GM12878 (cell line): ENCODE results near the gene LDLRAD3. TPM values are rescaled to one million over a fixed set of nuclear protein-coding genes. Genes with fewer than 3 reads are reported as not detected.

Experiments
- ATAC-seq: fragments of 200-7000 bp; cut with Tn5 transposase; 3 replicates; pipeline ENCODE4 v1.9.1; 2020; ENCODE audit warnings: mild to moderate bottlenecking, moderate library complexity
- BruUV-seq: library from RNA; stranded (reverse); fragments of 400-500 nt; replicated peaks from 2 replicates; lab custom pipeline; 2021; lab: Mats Ljungman, UMichigan
- CTCF ChIA-PET: fragments of 300-600 bp; sonication (Branson Sonifier 250); formaldehyde crosslinking; extraction: SDS; loops from one replicate; lab custom pipeline; 2021; ENCODE audit warnings: inconsistent platforms; lab: Yijun Ruan, JAX
- POLR2A ChIA-PET: fragments of 350-600 bp; formaldehyde crosslinking; extraction: SDS; loops from one replicate; lab custom pipeline; 2021; ENCODE audit warnings: inconsistent platforms; lab: Charles Lee
- RAD21 ChIA-PET: fragments of 300-600 bp; sonication (Branson Sonifier 250); formaldehyde crosslinking; loops from one replicate; lab custom pipeline; 2023; ENCODE audit warnings: antibody characterized with exemption; ENCODE audit not compliant: unreplicated experiment; lab: Charles Lee
- SMC1A ChIA-PET: fragments of 300-600 bp; sonication (Branson Sonifier 250); formaldehyde crosslinking; loops from one replicate; lab custom pipeline; 2023; ENCODE audit not compliant: unreplicated experiment, uncharacterized antibody; lab: Charles Lee
- DNase-seq: peaks from one replicate; pipeline ENCODE4 v3.0.0-alpha.2; 2011; ENCODE audit warnings: low read depth, low spot score
- FAIRE-seq: peaks from 3 replicates; lab custom pipeline; 2011; peaks lifted over from hg19 to GRCh38; lab: Jason Lieb, UNC
- H2AFZ ChIP-seq: 2 replicates; pipeline ENCODE4 v1.6.0; 2011; ENCODE audit warnings: low read depth, low read length, control low read depth; ENCODE audit not compliant: control insufficient read depth
- H3K27ac ChIP-seq: 2 replicates; pipeline ENCODE4 v1.5.1; 2011; ENCODE audit warnings: control low read depth; ENCODE audit not compliant: control insufficient read depth, insufficient read depth
- H3K27me3 ChIP-seq, 2 experiments: replicated peaks in 1 of 2; 2 replicates each; pipeline versions ENCODE4 v1.6.0 to v1.6.1; 2011; ENCODE audit warnings: low read length in 1 of 2; ENCODE audit not compliant: control insufficient read depth in 2 of 2, insufficient read depth in 2 of 2
- H3K36me3 ChIP-seq, 2 experiments: 2 replicates each; pipeline ENCODE4 v1.5.1; 2011; ENCODE audit warnings: low read length in 1 of 2; ENCODE audit not compliant: control insufficient read depth in 2 of 2, insufficient read depth in 2 of 2
- H3K4me1 ChIP-seq: 2 replicates; pipeline ENCODE4 v1.6.1; 2011; ENCODE audit warnings: mild to moderate bottlenecking, low read length, moderate library complexity, mixed read lengths; ENCODE audit not compliant: control insufficient read depth, insufficient read depth
- H3K4me2 ChIP-seq: 2 replicates; pipeline ENCODE4 v1.6.0; 2011; ENCODE audit warnings: control low read depth; ENCODE audit not compliant: control insufficient read depth, insufficient read depth
- H3K4me3 ChIP-seq: fragments of 200-600 bp; sonication (generic); 2 replicates; pipeline ENCODE4 v1.5.1; 2016
- H3K79me2 ChIP-seq: 2 replicates; pipeline ENCODE4 v1.6.0; 2011; ENCODE audit warnings: low read length; ENCODE audit not compliant: control insufficient read depth, insufficient read depth
- H3K9ac ChIP-seq: 2 replicates; pipeline ENCODE4 v1.8.0; 2011; ENCODE audit warnings: low read length, control low read depth, mixed read lengths; ENCODE audit not compliant: control insufficient read depth, insufficient read depth
- H3K9me3 ChIP-seq: replicated peaks from 3 replicates; pipeline ENCODE4 v1.5.1; 2011; ENCODE audit warnings: mild to moderate bottlenecking, low read length; ENCODE audit not compliant: control insufficient read depth, insufficient read depth
- H4K20me1 ChIP-seq: 2 replicates; pipeline ENCODE4 v1.6.0; 2011; ENCODE audit not compliant: control insufficient read depth, insufficient read depth
- CBX5 ChIP-seq: sonication (generic); IDR thresholded peaks from 2 replicates; pipeline ENCODE4 v1.6.1; 2016; ENCODE audit warnings: low read depth, moderate library complexity, mild to moderate bottlenecking, inconsistent platforms
- CEBPB ChIP-seq, 2 experiments: fragments of 150-350 bp in 1 of 2; IDR thresholded peaks; 2 replicates each; pipeline ENCODE4 v1.6.1; 2012 to 2014; ENCODE audit warnings: low read depth in 2 of 2, low read length in 2 of 2, borderline replicate concordance in 1 of 2, inconsistent platforms in 1 of 2
- CHD4 ChIP-seq: fragments of 200-600 bp; sonication (generic); IDR thresholded peaks from 2 replicates; pipeline ENCODE4 v1.6.1; 2016; ENCODE audit warnings: mild to moderate bottlenecking
- CTCF ChIP-seq, 3 experiments: IDR thresholded peaks in 2 of 3; conservative IDR thresholded peaks in 1 of 3; 2 replicates each; pipeline ENCODE4 v1.5.1; 2011; ENCODE audit warnings: low read depth in 3 of 3, low read length in 3 of 3, mild to moderate bottlenecking in 3 of 3, control low read depth in 2 of 3, moderate library complexity in 2 of 3, inconsistent platforms in 1 of 3, mixed read lengths in 1 of 3; ENCODE audit not compliant: control insufficient read depth in 2 of 3, insufficient read depth in 1 of 3; ENCODE audit errors: extremely low read depth in 1 of 3
- PML ChIP-seq: IDR thresholded peaks from 2 replicates; pipeline ENCODE4 v1.6.1; 2012; ENCODE audit warnings: low read length, inconsistent platforms
- RAD51 ChIP-seq: fragments of 450-650 bp; IDR thresholded peaks from 2 replicates; pipeline ENCODE4 v1.6.1; 2016; ENCODE audit warnings: moderate library complexity, mild to moderate bottlenecking, inconsistent platforms
- SMAD5 ChIP-seq: IDR thresholded peaks from 2 replicates; pipeline ENCODE4 v1.6.1; 2016; ENCODE audit warnings: antibody characterized with exemption, low read depth
- SRF ChIP-seq, 2 experiments: IDR thresholded peaks; 2 replicates each; pipeline ENCODE4 v1.6.1; 2011; ENCODE audit warnings: low read depth in 2 of 2, low read length in 2 of 2, mild to moderate bottlenecking in 1 of 2, moderate library complexity in 1 of 2
- TARDBP ChIP-seq: IDR thresholded peaks from 2 replicates; pipeline ENCODE4 v1.6.1; 2016; ENCODE audit warnings: borderline replicate concordance
- WGBS: methylation state at CpG from one replicate; pipeline ENCODE4 v1.1.6; 2016; ENCODE audit warnings: low lambda C conversion rate; ENCODE audit not compliant: insufficient replicate concordance, insufficient coverage; ENCODE audit errors: missing lambda C conversion rate; 5-methylcytosine and 5-hydroxymethylcytosine counted together
- in situ Hi-C: fragments of 300-500 bp; cut with MboI; formaldehyde crosslinking; loops from 9 replicates; pipeline ENCODE4 v1.14.3; 2018; ENCODE audit warnings: mixed read lengths
- intact Hi-C: fragments of 100-400 bp; cut with micrococcal nuclease; formaldehyde crosslinking; loops from one replicate; pipeline ENCODE4 v1.14.2; 2022; ENCODE audit not compliant: unreplicated experiment
- polyA plus RNA-seq, 11 experiments: library from polyadenylated mRNA; depleted of rRNA in 4 of 11; unstranded in 6 of 11; stranded (reverse) in 5 of 11; fragments of >200 nt; fragmentation: Nextera tagmentation in 4 of 11; fragmentation: Illumina TruSeq in 1 of 11; extraction: Ambion mirVana in 4 of 11; extraction: Trizol in 1 of 11; gene quantifications; 1 replicate in 1 of 11; 2 replicates in 10 of 11; pipeline versions ENCODE4 v1.2.1 to v1.2.3, GENCODE V29; 2011 to 2016; ENCODE audit warnings: inconsistent platforms in 2 of 11, missing spikeins in 2 of 11, low read depth in 1 of 11
- total RNA-seq, 4 experiments: library from RNA; depleted of rRNA in 3 of 4; stranded (reverse); fragments of >200 nt in 3 of 4; fragmentation: Illumina TruSeq in 1 of 4; extraction: Trizol in 1 of 4; gene quantifications; 2 replicates each; pipeline versions ENCODE4 v1.2.1 to v1.2.3, GENCODE V29; 2013 to 2021
- TF ChIP-seq, protein P1 (sequence below): fragments of 450-650 bp; IDR thresholded peaks from 2 replicates; pipeline ENCODE4 v1.6.1; 2017; ENCODE audit warnings: antibody characterized with exemption, mild to moderate bottlenecking, moderate library complexity

The LDLRAD3 gene
- total and polyA plus RNA-seq, 10 of the 15 experiments (the other 5 are each of a cell fraction or from before 2014, with no cell fraction given) = 2.5 to 17.2 (median 10.7) TPM

DNA sequence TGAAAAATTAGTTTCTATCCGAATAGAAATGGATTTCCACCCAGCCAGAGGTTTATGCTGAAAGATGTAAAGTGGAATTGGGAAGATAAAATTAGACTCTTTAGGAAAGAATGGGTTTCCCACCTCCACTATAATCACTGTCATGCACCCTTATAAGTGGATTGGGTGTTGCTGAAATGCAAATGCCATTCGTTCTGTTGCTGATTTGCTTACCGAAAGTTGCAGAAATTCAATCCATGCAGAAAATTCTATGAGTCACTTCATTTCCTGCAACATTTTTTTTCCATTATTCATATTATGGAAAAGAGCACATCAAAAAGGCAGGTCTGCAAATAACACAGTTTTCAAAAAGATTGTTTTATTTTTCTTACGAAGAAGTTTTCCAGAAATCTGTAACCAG lies 65.6 kb downstream of the LDLRAD3 start:
- no peaks in the 10 kb centered on the region for H3K36me3 ChIP-seq
- H4K20me1 ChIP-seq = no peaks in the 10 kb centered on the region
- intact Hi-C loops (no loop called here), in situ Hi-C loops (no loop called here)
- ChIA-PET RAD21 (no interaction called here), POLR2A (no interaction called here), CTCF (no interaction called here), SMC1A (no interaction called here)
- ATAC-seq (no peak), DNase-seq (no peak), FAIRE-seq (no peak)
- BruUV-seq = no TSS peak
- H3K27ac ChIP-seq = no peak overlapping the region
- 18% methylated on average over 4 of the region's 4 CpGs for WGBS
- no peaks in the 10 kb centered on the region for H3K79me2 ChIP-seq
- no peak overlapping the region for H3K4me3 ChIP-seq
- no peak overlapping the region for H2AFZ ChIP-seq
- H3K9ac ChIP-seq = no peak overlapping the region
- H3K4me2 ChIP-seq = no peak overlapping the region
- no peak for TF ChIP-seq SRF (IDR thresholded peaks at IDR 0.05; ENCODE audit: low read depth in 2 of 2, low read length in 2 of 2)
- TF ChIP-seq TARDBP = no peak
- no peak for TF ChIP-seq SMAD5
- peaks cover 2% of the 10 kb centered on the region; the same call in 2 of the 3 replicates for H3K9me3 ChIP-seq
- no peaks in the 10 kb centered on the region; a peak in 1 of 4 replicates for H3K27me3 ChIP-seq
- H3K4me1 ChIP-seq = no peaks in the 10 kb centered on the region

- Histone ChIP-seq H3K4me3 (no peak overlapping the region), H3K9me3 (no peaks in the 10 kb centered on the region; the same call in 1 of the 3 replicates), H3K27ac (no peak overlapping the region), H3K9ac (no peak overlapping the region), H3K27me3 (no peaks in the 10 kb centered on the region; a peak in 1 of 4 replicates), H3K4me2 (no peak overlapping the region), H3K36me3 (no peaks in the 10 kb centered on the region), H2AFZ (no peak overlapping the region), H3K4me1 (no peaks in the 10 kb centered on the region), H4K20me1 (no peaks in the 10 kb centered on the region), H3K79me2 (no peaks in the 10 kb centered on the region)
- BruUV-seq = no TSS peak
- no peak for ATAC-seq
- FAIRE-seq = no peak
- WGBS = 45% methylated on average over 2 of the region's 2 CpGs
- CTCF ChIA-PET = interaction anchor here (1.1 kb wide), 1 partner anchor 9 kb away, joined by 3 read pairs; no protein-coding TSS in a partner anchor
- RAD21 ChIA-PET = interaction anchor here (1.7 kb wide), 1 partner anchor 8 kb away, joined by 4 read pairs; no protein-coding TSS in a partner anchor
- intact Hi-C loops (no loop called here), in situ Hi-C loops (no loop called here)
- DNase-seq = no peak
- POLR2A ChIA-PET = no interaction called here
- SMC1A ChIA-PET = no interaction called here
- TF ChIP-seq CEBPB (IDR thresholded peaks at IDR 0.05; ENCODE audit: borderline replicate concordance in 1 of 2, low read depth in 2 of 2, low read length in 2 of 2) (no peak), CHD4 (no peak), SRF (IDR thresholded peaks at IDR 0.05; ENCODE audit: low read depth in 2 of 2, low read length in 2 of 2) (no peak), CTCF (IDR thresholded peaks at IDR 0.05 in 2 of 3, conservative IDR thresholded peaks at IDR 0.05 in 1 of 3; ENCODE audit: control insufficient read depth in 2 of 3, extremely low read depth in 1 of 3, insufficient read depth in 1 of 3, low read depth in 3 of 3, low read length in 3 of 3) (no peak), CBX5 (no peak), PML (no peak), RAD51 (no peak)
- TF ChIP-seq, protein P1, sequence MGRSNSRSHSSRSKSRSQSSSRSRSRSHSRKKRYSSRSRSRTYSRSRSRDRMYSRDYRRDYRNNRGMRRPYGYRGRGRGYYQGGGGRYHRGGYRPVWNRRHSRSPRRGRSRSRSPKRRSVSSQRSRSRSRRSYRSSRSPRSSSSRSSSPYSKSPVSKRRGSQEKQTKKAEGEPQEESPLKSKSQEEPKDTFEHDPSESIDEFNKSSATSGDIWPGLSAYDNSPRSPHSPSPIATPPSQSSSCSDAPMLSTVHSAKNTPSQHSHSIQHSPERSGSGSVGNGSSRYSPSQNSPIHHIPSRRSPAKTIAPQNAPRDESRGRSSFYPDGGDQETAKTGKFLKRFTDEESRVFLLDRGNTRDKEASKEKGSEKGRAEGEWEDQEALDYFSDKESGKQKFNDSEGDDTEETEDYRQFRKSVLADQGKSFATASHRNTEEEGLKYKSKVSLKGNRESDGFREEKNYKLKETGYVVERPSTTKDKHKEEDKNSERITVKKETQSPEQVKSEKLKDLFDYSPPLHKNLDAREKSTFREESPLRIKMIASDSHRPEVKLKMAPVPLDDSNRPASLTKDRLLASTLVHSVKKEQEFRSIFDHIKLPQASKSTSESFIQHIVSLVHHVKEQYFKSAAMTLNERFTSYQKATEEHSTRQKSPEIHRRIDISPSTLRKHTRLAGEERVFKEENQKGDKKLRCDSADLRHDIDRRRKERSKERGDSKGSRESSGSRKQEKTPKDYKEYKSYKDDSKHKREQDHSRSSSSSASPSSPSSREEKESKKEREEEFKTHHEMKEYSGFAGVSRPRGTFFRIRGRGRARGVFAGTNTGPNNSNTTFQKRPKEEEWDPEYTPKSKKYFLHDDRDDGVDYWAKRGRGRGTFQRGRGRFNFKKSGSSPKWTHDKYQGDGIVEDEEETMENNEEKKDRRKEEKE = no peak
Observed at GRCh38 chr11:36010010-36010740, 66.3 kb downstream of the LDLRAD3 start.
